IMR-90 (cell line): Measurements from ENCODE around the gene PAX2.

Experiments used
- BHLHE40 ChIP-seq: fragments of 150-350 bp; IDR thresholded peaks from 2 replicates; pipeline ENCODE4 v1.6.1; 2016; ENCODE audit warnings: mild to moderate bottlenecking, low read depth, low read length
- CEBPB ChIP-seq: IDR thresholded peaks from 2 replicates; pipeline ENCODE4 v1.6.1; 2012; ENCODE audit warnings: low read depth, low read length, improper control_type of control experiment
- FOS ChIP-seq: fragments of 150-350 bp; IDR thresholded peaks from 2 replicates; pipeline ENCODE4 v1.6.1; 2016; ENCODE audit warnings: low read depth, low read length
- MAZ ChIP-seq: IDR thresholded peaks from 2 replicates; pipeline ENCODE4 v1.6.1; 2012; ENCODE audit warnings: low read depth, mild to moderate bottlenecking, low read length, improper control_type of control experiment, moderate library complexity, borderline replicate concordance
- MXI1 ChIP-seq: IDR thresholded peaks from 2 replicates; pipeline ENCODE4 v1.6.1; 2012; ENCODE audit warnings: low read depth, mild to moderate bottlenecking, low read length, moderate library complexity, borderline replicate concordance
- POLR2A ChIP-seq: IDR thresholded peaks from 2 replicates; pipeline ENCODE4 v1.6.1; 2012; ENCODE audit warnings: mild to moderate bottlenecking, low read depth, low read length
- RAD21 ChIP-seq: IDR thresholded peaks from 2 replicates; pipeline ENCODE4 v1.6.1; 2012; ENCODE audit warnings: low read length, improper control_type of control experiment
- RFX5 ChIP-seq: IDR thresholded peaks from 2 replicates; pipeline ENCODE4 v1.8.0; 2012; ENCODE audit warnings: low read depth, mild to moderate bottlenecking, low read length, moderate library complexity
- SMC3 ChIP-seq: fragments of 150-350 bp; IDR thresholded peaks from 2 replicates; pipeline ENCODE4 v1.6.1; 2016; ENCODE audit warnings: low read depth, mild to moderate bottlenecking, antibody characterized with exemption, low read length, moderate library complexity
- TF ChIP-seq, protein P1 (sequence below): conservative IDR thresholded peaks from 2 replicates; pipeline ENCODE4 v1.5.1; 2012; ENCODE audit warnings: mild to moderate bottlenecking, low read depth, low read length, improper control_type of control experiment
- TF ChIP-seq, protein P2 (sequence below): fragments of 150-350 bp; IDR thresholded peaks from 2 replicates; pipeline ENCODE4 v1.6.1; 2017; ENCODE audit warnings: mild to moderate bottlenecking, antibody characterized with exemption, low read length, low read depth

DNA sequence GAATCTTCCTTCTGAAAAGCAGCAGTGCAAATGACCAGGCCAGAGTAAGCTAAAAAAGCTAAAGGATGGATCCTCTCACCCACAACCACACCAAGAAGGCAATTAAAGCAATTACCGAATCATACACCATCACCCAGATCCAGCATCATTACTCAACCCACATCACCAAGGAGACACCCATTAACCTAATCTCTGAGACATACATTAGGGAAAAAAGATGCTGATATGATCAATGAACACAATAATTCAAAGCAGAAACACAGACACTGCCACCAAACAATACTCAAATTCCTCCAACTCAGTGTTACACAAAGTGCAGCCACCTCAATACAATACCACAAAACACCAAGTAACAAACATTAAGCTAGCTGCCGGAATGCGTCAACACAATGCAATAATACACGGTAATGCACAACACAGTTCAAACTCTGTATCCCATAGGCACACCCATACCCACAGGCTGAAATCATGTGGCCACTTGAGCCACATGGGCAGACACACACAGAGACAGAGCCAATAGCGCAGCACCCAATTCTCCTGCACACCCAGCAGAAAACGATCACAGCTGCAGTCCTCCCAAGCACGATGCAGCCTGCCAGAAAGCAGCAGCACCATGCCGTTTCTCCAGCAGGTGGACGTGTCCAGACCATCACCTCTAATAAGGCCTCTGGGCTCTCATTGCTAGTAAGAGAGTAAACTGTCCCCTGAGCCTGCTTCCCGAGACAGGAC lies 21.5 kb downstream of the PAX2 start:
- TF ChIP-seq, protein P1, sequence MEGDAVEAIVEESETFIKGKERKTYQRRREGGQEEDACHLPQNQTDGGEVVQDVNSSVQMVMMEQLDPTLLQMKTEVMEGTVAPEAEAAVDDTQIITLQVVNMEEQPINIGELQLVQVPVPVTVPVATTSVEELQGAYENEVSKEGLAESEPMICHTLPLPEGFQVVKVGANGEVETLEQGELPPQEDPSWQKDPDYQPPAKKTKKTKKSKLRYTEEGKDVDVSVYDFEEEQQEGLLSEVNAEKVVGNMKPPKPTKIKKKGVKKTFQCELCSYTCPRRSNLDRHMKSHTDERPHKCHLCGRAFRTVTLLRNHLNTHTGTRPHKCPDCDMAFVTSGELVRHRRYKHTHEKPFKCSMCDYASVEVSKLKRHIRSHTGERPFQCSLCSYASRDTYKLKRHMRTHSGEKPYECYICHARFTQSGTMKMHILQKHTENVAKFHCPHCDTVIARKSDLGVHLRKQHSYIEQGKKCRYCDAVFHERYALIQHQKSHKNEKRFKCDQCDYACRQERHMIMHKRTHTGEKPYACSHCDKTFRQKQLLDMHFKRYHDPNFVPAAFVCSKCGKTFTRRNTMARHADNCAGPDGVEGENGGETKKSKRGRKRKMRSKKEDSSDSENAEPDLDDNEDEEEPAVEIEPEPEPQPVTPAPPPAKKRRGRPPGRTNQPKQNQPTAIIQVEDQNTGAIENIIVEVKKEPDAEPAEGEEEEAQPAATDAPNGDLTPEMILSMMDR = no peak
- no peak for TF ChIP-seq POLR2A
- TF ChIP-seq, protein P2, sequence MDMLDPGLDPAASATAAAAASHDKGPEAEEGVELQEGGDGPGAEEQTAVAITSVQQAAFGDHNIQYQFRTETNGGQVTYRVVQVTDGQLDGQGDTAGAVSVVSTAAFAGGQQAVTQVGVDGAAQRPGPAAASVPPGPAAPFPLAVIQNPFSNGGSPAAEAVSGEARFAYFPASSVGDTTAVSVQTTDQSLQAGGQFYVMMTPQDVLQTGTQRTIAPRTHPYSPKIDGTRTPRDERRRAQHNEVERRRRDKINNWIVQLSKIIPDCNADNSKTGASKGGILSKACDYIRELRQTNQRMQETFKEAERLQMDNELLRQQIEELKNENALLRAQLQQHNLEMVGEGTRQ = no peak
- no peak for TF ChIP-seq CEBPB
- no peak for TF ChIP-seq MAZ
- TF ChIP-seq SMC3 = no peak
- TF ChIP-seq MXI1 = no peak
- no peak for TF ChIP-seq BHLHE40
- no peak for TF ChIP-seq RFX5
- TF ChIP-seq RAD21 = no peak
- no peak for TF ChIP-seq FOS
